ENCODE data around the gene PLXNC1.

DNA sequence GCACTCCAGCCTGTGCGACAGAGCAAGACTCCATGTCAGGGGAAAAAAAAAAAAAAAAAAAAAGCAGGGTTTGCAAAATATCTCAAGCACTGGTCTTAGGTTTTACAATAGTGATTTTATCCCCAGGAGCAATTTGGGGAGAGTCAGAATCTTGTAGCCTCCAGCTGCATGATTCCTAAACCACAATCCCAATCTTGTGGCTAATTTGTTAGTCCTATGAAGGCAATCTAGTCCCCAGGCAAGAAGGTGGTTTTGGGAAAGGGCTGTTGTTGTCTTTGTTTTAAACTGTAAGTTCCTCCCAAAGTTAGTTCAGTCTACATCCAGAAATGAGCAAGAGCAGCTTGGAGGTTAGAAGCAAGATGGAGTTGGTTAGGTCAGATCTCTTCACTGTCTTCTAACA is 135.7 kb downstream of the PLXNC1 start:
- TF ChIP-seq, protein P1, sequence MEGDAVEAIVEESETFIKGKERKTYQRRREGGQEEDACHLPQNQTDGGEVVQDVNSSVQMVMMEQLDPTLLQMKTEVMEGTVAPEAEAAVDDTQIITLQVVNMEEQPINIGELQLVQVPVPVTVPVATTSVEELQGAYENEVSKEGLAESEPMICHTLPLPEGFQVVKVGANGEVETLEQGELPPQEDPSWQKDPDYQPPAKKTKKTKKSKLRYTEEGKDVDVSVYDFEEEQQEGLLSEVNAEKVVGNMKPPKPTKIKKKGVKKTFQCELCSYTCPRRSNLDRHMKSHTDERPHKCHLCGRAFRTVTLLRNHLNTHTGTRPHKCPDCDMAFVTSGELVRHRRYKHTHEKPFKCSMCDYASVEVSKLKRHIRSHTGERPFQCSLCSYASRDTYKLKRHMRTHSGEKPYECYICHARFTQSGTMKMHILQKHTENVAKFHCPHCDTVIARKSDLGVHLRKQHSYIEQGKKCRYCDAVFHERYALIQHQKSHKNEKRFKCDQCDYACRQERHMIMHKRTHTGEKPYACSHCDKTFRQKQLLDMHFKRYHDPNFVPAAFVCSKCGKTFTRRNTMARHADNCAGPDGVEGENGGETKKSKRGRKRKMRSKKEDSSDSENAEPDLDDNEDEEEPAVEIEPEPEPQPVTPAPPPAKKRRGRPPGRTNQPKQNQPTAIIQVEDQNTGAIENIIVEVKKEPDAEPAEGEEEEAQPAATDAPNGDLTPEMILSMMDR (IDR thresholded peaks at IDR 0.05; ENCODE audit: low read depth, low read length, missing input control) = no peak
- TF ChIP-seq HNF4A (conservative IDR thresholded peaks at IDR 0.05) (no peak), SP1 (IDR thresholded peaks at IDR 0.05) (no peak), FOXA1 (IDR thresholded peaks at IDR 0.05) (no peak), YY1 (IDR thresholded peaks at IDR 0.05) (no peak), HNF4G (IDR thresholded peaks at IDR 0.05) (no peak), JUND (IDR thresholded peaks at IDR 0.05) (no peak), RAD21 (IDR thresholded peaks at IDR 0.05) (no peak), TAF1 (conservative IDR thresholded peaks at IDR 0.05) (no peak), GABPA (IDR thresholded peaks at IDR 0.05 in 1 of 2, conservative IDR thresholded peaks at IDR 0.05 in 1 of 2) (no peak)
- TF ChIP-seq, protein P2, sequence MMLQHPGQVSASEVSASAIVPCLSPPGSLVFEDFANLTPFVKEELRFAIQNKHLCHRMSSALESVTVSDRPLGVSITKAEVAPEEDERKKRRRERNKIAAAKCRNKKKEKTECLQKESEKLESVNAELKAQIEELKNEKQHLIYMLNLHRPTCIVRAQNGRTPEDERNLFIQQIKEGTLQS (IDR thresholded peaks at IDR 0.05) = no peak
- TF ChIP-seq, protein P3, sequence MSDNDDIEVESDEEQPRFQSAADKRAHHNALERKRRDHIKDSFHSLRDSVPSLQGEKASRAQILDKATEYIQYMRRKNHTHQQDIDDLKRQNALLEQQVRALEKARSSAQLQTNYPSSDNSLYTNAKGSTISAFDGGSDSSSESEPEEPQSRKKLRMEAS (IDR thresholded peaks at IDR 0.05) = no peak
